Liver (tissue), 9 donors: Measurements from ENCODE around the gene PPP1CC. TPM values are rescaled to one million over a fixed set of nuclear protein-coding genes. Genes with fewer than 3 reads are reported as not detected.
A peak's percentile ranks its signal among the peaks of the same experiment; 100 is the strongest.

Source experiments
- DNase-seq: peaks from one replicate; pipeline ENCODE4 v3.0.0-alpha.2; 2017; ENCODE audit warnings: low spot score
- H3K27ac ChIP-seq, 2 donors: one replicate each; pipeline ENCODE4 v1.7.0; 2013; ENCODE audit warnings: inconsistent platforms in 2 of 2, low read length in 2 of 2, control low read depth in 1 of 2, low read depth in 1 of 2, mild to moderate bottlenecking in 1 of 2
- H3K27me3 ChIP-seq, 4 donors: one replicate each; pipeline versions ENCODE4 v1.6.1 to v1.7.0; 2013; ENCODE audit warnings: low read length in 3 of 4, inconsistent platforms in 1 of 4, mild to moderate bottlenecking in 1 of 4, moderate library complexity in 1 of 4; ENCODE audit not compliant: control insufficient read depth in 4 of 4, insufficient read depth in 4 of 4
- H3K36me3 ChIP-seq, 4 donors: one replicate each; pipeline versions ENCODE4 v1.6.1 to v1.7.0; 2013; ENCODE audit warnings: low read length in 3 of 4, mild to moderate bottlenecking in 3 of 4, low read depth in 1 of 4, moderate library complexity in 1 of 4; ENCODE audit not compliant: control insufficient read depth in 4 of 4, insufficient read depth in 3 of 4
- H3K4me1 ChIP-seq, 4 donors: one replicate each; pipeline versions ENCODE4 v1.6.1 to v1.7.0; 2013; ENCODE audit warnings: low read length in 3 of 4, mild to moderate bottlenecking in 3 of 4, moderate library complexity in 1 of 4; ENCODE audit not compliant: control insufficient read depth in 4 of 4, insufficient read depth in 4 of 4
- H3K4me3 ChIP-seq, 3 donors: one replicate each; pipeline versions ENCODE4 v1.6.1 to v1.7.0; 2013; ENCODE audit warnings: low read length in 3 of 3, control low read depth in 1 of 3, low read depth in 1 of 3, mild to moderate bottlenecking in 1 of 3
- H3K9ac ChIP-seq, 2 donors: one replicate each; pipeline ENCODE4 v1.7.0; 2013; ENCODE audit warnings: low read length in 2 of 2, mild to moderate bottlenecking in 2 of 2, moderate library complexity in 2 of 2, control low read depth in 1 of 2, low read depth in 1 of 2
- H3K9me3 ChIP-seq, 4 donors: one replicate each; pipeline versions ENCODE4 v1.6.1 to v1.7.0; 2013; ENCODE audit warnings: low read length in 3 of 4; ENCODE audit not compliant: control insufficient read depth in 4 of 4
- EGR1 ChIP-seq, 2 donors: IDR thresholded peaks; 2 replicates each; pipeline ENCODE4 v1.6.1; 2016 to 2018; ENCODE audit warnings: antibody characterized with exemption in 2 of 2, low read depth in 2 of 2
- FOXA1 ChIP-seq: IDR thresholded peaks from 2 replicates; pipeline ENCODE4 v1.6.1; 2016; ENCODE audit warnings: antibody characterized with exemption
- FOXA2 ChIP-seq: IDR thresholded peaks from 2 replicates; pipeline ENCODE4 v1.6.1; 2016; ENCODE audit warnings: antibody characterized with exemption
- GABPA ChIP-seq, 2 donors: IDR thresholded peaks in 1 of 2; conservative IDR thresholded peaks in 1 of 2; 2 replicates each; pipeline ENCODE4 v1.6.1; 2016; ENCODE audit warnings: antibody characterized with exemption in 2 of 2, mild to moderate bottlenecking in 1 of 2, moderate library complexity in 1 of 2
- HNF4A ChIP-seq, 2 donors: conservative IDR thresholded peaks; 2 replicates each; pipeline ENCODE4 v1.6.1; 2016; ENCODE audit warnings: antibody characterized with exemption in 2 of 2, mild to moderate bottlenecking in 2 of 2
- HNF4G ChIP-seq: IDR thresholded peaks from 2 replicates; pipeline ENCODE4 v1.6.1; 2016; ENCODE audit warnings: antibody characterized with exemption
- JUND ChIP-seq, 2 donors: IDR thresholded peaks; 2 replicates each; pipeline ENCODE4 v1.6.1; 2016; ENCODE audit warnings: antibody characterized with exemption in 2 of 2
- NR2F2 ChIP-seq: IDR thresholded peaks from 2 replicates; pipeline ENCODE4 v1.6.1; 2016; ENCODE audit warnings: antibody characterized with exemption
- RAD21 ChIP-seq, 2 donors: IDR thresholded peaks; 2 replicates each; pipeline ENCODE4 v1.6.1; 2016; ENCODE audit warnings: antibody characterized with exemption in 2 of 2, mild to moderate bottlenecking in 2 of 2
- RXRA ChIP-seq, 2 donors: IDR thresholded peaks; 2 replicates each; pipeline ENCODE4 v1.6.1; 2017 to 2018; ENCODE audit warnings: antibody characterized with exemption in 2 of 2, mild to moderate bottlenecking in 1 of 2
- SP1 ChIP-seq: IDR thresholded peaks from 2 replicates; pipeline ENCODE4 v1.6.1; 2018; ENCODE audit warnings: antibody characterized with exemption, mild to moderate bottlenecking
- TAF1 ChIP-seq: conservative IDR thresholded peaks from 2 replicates; pipeline ENCODE4 v1.6.1; 2016; ENCODE audit warnings: antibody characterized with exemption, mild to moderate bottlenecking
- YY1 ChIP-seq: IDR thresholded peaks from 2 replicates; pipeline ENCODE4 v1.6.1; 2016; ENCODE audit warnings: antibody characterized with exemption, mild to moderate bottlenecking
- WGBS: extraction: QIAGEN DNeasy Blood & Tissue Kit; methylation state at CpG from one replicate; pipeline ENCODE4 v1.1.7; 2013; 5-methylcytosine and 5-hydroxymethylcytosine counted together
- polyA plus RNA-seq, 2 donors: library from polyadenylated mRNA; stranded (reverse) in 1 of 2; unstranded in 1 of 2; fragments of 200-250 nt in 1 of 2; fragments of >200 nt in 1 of 2; fragmentation: Nextera tagmentation in 1 of 2; extraction: Ambion mirVana in 1 of 2; gene quantifications; one replicate each; pipeline versions ENCODE4 v1.2.1 to v1.2.3, GENCODE V29; 2013 to 2015
- total RNA-seq, 2 donors: library from RNA; depleted of rRNA; stranded (reverse); fragments of >200 nt; gene quantifications; one replicate each; pipeline ENCODE4 v1.2.3, GENCODE V29; 2014
- TF ChIP-seq, protein P1 (sequence below): fragments of 150-350 bp; IDR thresholded peaks from 2 replicates; pipeline ENCODE4 v1.5.1; 2017; ENCODE audit warnings: improper control_type of control experiment, low read depth, low read length; ENCODE audit not compliant: missing input control
- TF ChIP-seq, protein P2 (sequence below): IDR thresholded peaks from 2 replicates; pipeline ENCODE4 v1.6.1; 2016; ENCODE audit warnings: antibody characterized with exemption
- TF ChIP-seq, protein P3 (sequence below): IDR thresholded peaks from 2 replicates; pipeline ENCODE4 v1.6.1; 2016; ENCODE audit warnings: antibody characterized with exemption
- TF ChIP-seq, protein P4 (sequence below): IDR thresholded peaks from 2 replicates; pipeline ENCODE4 v1.6.1; 2016; ENCODE audit warnings: antibody characterized with exemption
- donor health status: healthy.
- donor health status: healthy.
- donor health status: healthy.
- donor health status: healthy.
- donor health status: healthy.

Gene PPP1CC
- total and polyA plus RNA-seq, 4 donors = 22.1 to 73.2 (median 36.0) TPM

DNA sequence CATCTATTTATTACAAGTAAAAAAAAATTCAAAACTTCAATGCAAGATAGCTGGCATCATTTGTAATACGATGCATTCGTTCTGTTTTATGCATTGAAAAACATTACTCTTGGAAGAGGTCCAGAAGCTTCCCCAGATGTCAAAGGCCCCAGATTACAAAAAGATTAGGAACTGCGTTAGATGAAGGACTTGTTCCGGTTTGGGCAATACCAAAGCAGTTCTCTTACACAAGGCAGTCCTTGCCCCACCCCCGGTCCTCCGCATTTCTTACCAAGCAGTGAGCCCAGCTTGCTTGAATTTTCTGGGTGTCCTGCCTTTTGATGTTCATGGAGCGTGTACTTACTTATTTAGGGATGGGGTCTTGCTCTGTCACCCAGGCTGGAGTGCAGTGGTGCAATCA lies 49.0 kb downstream of the PPP1CC start:
- no peaks in the 10 kb centered on the region for H3K27me3 ChIP-seq

DNA sequence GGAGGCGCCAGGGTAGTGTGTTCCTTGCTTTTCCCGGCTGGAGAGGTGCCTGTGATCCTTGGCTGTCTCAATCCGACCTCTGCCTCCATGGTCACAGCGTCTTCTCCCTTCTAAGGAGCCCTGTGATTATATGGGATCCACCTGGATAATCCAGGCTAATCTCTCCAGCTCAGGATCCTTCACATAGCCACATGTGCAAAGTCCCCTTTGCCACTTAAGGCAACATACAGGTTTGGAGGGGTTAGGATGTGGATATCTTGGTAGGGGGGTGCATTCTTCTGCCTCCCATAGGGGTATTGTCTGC lies 52.6 kb downstream of the PPP1CC start:
- WGBS = 76% methylated on average over 4 of the region's 4 CpGs
- peaks cover 0 to under 1% (median 0%) of the 10 kb centered on the region in 4 donors for H3K9me3 ChIP-seq
- H3K36me3 ChIP-seq = no peaks in the 10 kb centered on the region
- TF ChIP-seq, protein P1, sequence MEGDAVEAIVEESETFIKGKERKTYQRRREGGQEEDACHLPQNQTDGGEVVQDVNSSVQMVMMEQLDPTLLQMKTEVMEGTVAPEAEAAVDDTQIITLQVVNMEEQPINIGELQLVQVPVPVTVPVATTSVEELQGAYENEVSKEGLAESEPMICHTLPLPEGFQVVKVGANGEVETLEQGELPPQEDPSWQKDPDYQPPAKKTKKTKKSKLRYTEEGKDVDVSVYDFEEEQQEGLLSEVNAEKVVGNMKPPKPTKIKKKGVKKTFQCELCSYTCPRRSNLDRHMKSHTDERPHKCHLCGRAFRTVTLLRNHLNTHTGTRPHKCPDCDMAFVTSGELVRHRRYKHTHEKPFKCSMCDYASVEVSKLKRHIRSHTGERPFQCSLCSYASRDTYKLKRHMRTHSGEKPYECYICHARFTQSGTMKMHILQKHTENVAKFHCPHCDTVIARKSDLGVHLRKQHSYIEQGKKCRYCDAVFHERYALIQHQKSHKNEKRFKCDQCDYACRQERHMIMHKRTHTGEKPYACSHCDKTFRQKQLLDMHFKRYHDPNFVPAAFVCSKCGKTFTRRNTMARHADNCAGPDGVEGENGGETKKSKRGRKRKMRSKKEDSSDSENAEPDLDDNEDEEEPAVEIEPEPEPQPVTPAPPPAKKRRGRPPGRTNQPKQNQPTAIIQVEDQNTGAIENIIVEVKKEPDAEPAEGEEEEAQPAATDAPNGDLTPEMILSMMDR = no peak
- no peak for TF ChIP-seq FOXA2
- TF ChIP-seq, protein P2, sequence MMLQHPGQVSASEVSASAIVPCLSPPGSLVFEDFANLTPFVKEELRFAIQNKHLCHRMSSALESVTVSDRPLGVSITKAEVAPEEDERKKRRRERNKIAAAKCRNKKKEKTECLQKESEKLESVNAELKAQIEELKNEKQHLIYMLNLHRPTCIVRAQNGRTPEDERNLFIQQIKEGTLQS = no peak
- no peak for TF ChIP-seq RAD21 (IDR thresholded peaks at IDR 0.05)
- TF ChIP-seq HNF4A (conservative IDR thresholded peaks at IDR 0.05) = no peak
- TF ChIP-seq GABPA (IDR thresholded peaks at IDR 0.05 in 1 of 2, conservative IDR thresholded peaks at IDR 0.05 in 1 of 2) = no peak
- TF ChIP-seq JUND (IDR thresholded peaks at IDR 0.05) = no peak
- TF ChIP-seq NR2F2 = no peak
- DNase-seq = no peak
- peaks cover 5 to 12% (median 7%) of the 10 kb centered on the region in 4 donors for H3K4me1 ChIP-seq
- H3K27ac ChIP-seq = no peak overlapping the region
- peaks cover 0 to 3% (median 1%) of the 10 kb centered on the region in 4 donors for H3K27me3 ChIP-seq
- H3K9ac ChIP-seq = no peak overlapping the region
- H3K4me3 ChIP-seq = no peak overlapping the region

More for the DNA sequence above, 49.0 kb downstream of the PPP1CC start:
- Histone ChIP-seq H3K4me1 (peaks cover 0 to 7% (median 3%) of the 10 kb centered on the region in 4 donors), H3K27ac (peak overlapping the region; percentile 32 to 55), H3K9me3 (no peaks in the 10 kb centered on the region), H3K36me3 (no peaks in the 10 kb centered on the region), H3K9ac (no peak overlapping the region), H3K4me3 (no peak overlapping the region)
- 80% methylated on average over 7 of the region's 7 CpGs for WGBS
- no peak for TF ChIP-seq SP1
- TF ChIP-seq FOXA1 = no peak
- TF ChIP-seq HNF4A (conservative IDR thresholded peaks at IDR 0.05) = no peak
- TF ChIP-seq EGR1 (IDR thresholded peaks at IDR 0.05; ENCODE audit: low read depth in 2 of 2) = no peak
- no peak for TF ChIP-seq JUND (IDR thresholded peaks at IDR 0.05)
- no peak for DNase-seq

DNA sequence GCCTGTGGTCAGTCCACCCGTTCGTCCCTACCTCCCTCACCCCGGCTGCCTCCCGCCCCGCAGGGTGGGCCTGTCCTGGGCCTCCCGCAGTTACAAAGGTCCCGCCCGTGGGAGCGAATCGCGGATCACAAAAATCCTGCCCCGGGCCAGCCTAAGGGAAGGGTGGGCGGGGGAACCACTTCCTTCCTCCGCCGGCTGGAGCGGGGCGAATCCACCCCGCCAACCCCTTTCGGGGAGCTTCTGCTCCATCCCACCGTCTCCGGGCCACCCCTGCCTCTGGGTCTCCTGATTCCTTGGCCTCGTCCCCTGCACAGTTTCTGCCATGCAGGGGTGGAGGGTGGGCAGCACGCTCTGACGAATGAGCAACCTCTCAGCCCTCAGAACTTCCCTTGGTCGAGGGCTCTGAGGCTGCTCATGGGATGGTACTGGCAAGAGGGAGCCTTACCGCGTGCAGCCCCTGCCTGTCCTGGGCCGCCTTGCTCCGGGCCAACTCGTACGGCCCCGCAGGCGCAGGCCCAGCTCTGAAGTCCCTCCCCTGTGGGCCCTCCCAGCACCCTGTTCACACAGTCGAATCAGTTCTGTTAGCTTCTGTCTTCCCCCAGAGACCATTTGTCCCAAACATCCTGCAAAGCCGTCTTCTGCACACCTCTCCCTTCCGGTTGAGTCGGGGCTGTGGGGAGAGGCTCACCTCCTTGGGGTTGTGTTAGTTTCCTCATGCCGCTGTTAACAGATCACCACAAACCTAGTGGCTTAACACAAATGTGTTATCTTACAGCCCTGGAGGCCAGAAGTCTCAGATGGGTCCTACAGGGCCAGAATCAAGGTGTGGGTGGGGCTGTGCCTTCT lies 53.2 kb downstream of the PPP1CC start:
- WGBS = 11% methylated on average over 38 of the region's 38 CpGs
- Histone ChIP-seq H3K9me3 (peaks cover 0 to 3% (median 0%) of the 10 kb centered on the region in 4 donors), H3K27ac (peak overlapping the region; percentile 6 to 38), H3K36me3 (no peaks in the 10 kb centered on the region), H3K4me3 (peak overlapping the region in 2 of 3 donors; percentile 1 to 63), H3K27me3 (peaks cover 0 to 3% (median 1%) of the 10 kb centered on the region in 4 donors), H3K4me1 (peaks cover 5 to 12% (median 7%) of the 10 kb centered on the region in 4 donors), H3K9ac (no peak overlapping the region)
- no peak for DNase-seq
- TF ChIP-seq, protein P2 = no peak
- TF ChIP-seq TAF1 = no peak
- no peak for TF ChIP-seq RXRA (IDR thresholded peaks at IDR 0.05)
- TF ChIP-seq FOXA2 = no peak
- TF ChIP-seq, protein P1 = no peak
- no peak for TF ChIP-seq NR2F2
- TF ChIP-seq JUND (IDR thresholded peaks at IDR 0.05) = no peak
- no peak for TF ChIP-seq SP1
- TF ChIP-seq YY1 = no peak
- TF ChIP-seq RAD21 (IDR thresholded peaks at IDR 0.05) = no peak
- TF ChIP-seq FOXA1 = no peak
- TF ChIP-seq GABPA (IDR thresholded peaks at IDR 0.05 in 1 of 2, conservative IDR thresholded peaks at IDR 0.05 in 1 of 2) = no peak
- TF ChIP-seq, protein P3, sequence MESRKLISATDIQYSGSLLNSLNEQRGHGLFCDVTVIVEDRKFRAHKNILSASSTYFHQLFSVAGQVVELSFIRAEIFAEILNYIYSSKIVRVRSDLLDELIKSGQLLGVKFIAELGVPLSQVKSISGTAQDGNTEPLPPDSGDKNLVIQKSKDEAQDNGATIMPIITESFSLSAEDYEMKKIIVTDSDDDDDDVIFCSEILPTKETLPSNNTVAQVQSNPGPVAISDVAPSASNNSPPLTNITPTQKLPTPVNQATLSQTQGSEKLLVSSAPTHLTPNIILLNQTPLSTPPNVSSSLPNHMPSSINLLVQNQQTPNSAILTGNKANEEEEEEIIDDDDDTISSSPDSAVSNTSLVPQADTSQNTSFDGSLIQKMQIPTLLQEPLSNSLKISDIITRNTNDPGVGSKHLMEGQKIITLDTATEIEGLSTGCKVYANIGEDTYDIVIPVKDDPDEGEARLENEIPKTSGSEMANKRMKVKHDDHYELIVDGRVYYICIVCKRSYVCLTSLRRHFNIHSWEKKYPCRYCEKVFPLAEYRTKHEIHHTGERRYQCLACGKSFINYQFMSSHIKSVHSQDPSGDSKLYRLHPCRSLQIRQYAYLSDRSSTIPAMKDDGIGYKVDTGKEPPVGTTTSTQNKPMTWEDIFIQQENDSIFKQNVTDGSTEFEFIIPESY = no peak
- no peak for TF ChIP-seq HNF4A (conservative IDR thresholded peaks at IDR 0.05)
- TF ChIP-seq HNF4G = no peak
- TF ChIP-seq, protein P4, sequence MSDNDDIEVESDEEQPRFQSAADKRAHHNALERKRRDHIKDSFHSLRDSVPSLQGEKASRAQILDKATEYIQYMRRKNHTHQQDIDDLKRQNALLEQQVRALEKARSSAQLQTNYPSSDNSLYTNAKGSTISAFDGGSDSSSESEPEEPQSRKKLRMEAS = no peak
- no peak for TF ChIP-seq EGR1 (IDR thresholded peaks at IDR 0.05; ENCODE audit: low read depth in 2 of 2)
